Measurements from ENCODE around the gene PTCH1.

PTCH1 gene

DNA sequence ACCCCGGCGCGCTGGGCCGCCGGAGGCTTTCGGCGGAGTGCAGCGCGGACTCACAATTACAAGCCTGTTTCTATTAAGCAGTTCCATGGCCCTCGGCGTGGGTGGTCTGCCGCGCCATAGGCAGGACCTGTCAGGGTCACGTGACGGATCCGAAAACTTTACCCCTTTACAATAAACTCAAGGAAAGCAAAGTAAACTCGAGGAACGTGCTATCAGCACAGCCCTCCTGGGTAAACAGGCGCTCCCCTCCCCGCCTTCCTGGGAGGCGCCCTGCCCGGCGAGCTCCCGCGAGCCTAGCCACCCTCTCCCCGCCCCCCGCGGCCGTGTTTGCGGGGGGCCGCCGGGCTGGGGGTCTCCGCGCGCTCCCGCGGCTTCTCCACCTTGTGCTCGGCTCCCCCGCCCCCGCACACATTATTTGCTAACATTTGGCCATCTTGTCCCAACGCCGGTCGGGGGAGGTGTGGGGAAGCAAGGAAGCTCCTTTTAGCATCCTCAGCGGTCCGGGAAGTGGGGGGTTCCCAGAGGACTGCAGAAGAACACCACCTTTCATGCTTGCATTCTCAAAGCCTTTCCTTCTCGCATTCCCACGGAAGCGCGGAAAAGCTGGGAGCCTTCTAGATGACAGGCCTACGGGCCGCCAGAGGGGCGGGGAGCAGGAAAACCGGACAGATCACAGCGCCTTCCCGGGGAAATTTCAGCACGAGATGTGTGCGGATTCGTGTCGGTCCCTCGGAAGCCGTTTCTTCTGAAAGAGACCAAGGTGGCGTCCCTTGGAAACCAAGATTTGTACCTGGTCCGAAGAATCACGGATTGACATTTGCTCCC lies at the start of gene PTCH1:
Gene PTCH1 (minus strand): TSS at position 238 of the 825 bp plus-strand sequence.
- DNase-seq: peak; percentile 12

GRCh38 chr9:95565982-95566381 lies 49.2 kb upstream of the PTCH1 start:
- no peak for DNase-seq

DNA sequence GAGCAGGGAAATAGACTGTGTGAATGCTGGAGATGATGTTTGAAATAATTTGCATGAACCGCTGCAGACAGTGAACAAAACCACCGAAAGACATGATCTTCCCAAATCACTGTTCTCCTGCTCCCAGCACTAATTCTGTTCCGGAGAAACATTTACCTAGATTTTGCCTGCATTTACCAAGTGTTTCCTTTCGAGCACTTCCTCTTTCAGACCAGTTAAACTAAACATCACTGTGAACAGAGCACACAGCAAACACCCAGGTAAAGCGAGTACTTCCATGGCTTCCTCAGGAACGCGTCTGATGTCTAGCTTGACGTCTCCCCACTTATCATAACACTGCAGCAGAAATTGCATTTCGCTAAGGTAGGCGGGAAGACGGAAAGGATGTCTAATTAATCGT lies 45.1 kb upstream of the PTCH1 start:
- no peak for DNase-seq

DNA sequence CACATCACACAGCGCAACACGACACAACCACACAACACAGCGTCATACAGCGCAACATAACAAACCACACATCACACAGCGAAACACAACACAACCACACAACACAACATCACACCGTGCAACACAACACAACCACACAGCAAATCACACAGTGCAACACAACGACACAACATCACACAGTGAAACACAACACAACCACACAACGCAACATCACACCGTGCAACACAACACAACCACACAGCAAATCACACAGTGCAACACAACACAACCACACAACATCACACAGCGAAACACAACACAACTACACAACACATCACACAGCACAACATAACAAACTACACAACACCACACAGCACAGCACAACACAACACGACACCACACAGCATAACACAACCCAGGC lies 40.4 kb upstream of the PTCH1 start:
- DNase-seq: no peak

GRCh38 chr9:95556521-95556920 lies 39.8 kb upstream of the PTCH1 start:
- DNase-seq: no peak

GRCh38 chr9:95552814-95553546 lies 36.2 kb upstream of the PTCH1 start:
- DNase-seq: peak; percentile 17

- DNase-seq: no peak
Measured at GRCh38 chr9:95552255-95552654, 35.5 kb upstream of the PTCH1 start.

- DNase-seq: no peak
Measured at GRCh38 chr9:95551406-95551805, 34.6 kb upstream of the PTCH1 start.

- DNase-seq: no peak
Measured at GRCh38 chr9:95545831-95546567, 29.2 kb upstream of the PTCH1 start.

DNA sequence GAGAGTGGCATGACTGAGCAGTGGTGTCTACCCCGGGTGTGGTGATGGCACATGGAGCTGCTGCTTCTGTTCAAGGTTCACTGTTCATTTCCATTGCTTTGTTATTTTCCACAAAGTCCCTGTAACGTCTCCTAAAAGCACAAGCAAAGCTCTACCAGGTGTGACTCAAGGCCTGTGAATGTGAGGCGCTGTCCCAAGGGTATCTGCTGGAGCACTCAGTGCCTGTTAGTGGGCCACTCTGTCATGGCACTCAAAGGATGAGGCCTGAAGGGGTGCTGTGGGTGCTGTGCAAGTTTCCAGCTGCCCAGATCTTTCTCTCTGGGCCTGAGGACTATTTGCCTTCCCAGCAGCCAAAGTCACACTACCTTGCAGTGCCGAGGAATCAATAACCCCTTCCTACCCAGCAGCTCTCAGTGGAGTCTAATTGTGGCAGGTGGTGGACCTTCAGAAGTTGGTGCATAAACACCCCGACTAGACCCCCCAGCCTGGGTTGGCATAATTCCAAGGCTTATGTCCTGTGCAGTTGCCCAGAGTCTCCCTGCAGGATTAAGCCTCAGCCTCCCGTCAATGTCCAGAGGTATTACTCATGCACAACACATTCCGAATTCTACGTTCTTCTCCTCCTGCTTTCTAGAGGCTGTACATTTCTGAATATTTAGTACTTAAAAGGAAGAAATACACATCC lies 17.4 kb upstream of the PTCH1 start:
- DNase-seq: no peak

DNA sequence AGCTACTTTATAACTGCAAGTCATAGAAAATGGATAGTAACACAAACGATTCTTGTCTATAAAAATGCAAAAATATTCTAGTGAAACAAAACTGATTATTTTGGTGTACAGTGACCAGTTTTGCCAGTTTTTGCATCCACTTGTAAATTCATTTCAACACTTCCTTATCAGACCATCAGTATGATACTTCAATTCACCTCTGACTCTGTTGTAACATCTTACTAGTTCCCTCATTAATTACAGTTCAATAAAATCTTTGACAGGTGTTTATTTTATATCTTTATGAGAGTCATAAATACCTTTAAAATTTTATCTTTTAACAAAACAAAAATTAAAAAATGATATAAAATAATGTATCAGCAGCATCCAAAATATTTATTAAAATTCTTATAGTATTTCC lies 13.1 kb upstream of the PTCH1 start:
- no peak for DNase-seq

DNA sequence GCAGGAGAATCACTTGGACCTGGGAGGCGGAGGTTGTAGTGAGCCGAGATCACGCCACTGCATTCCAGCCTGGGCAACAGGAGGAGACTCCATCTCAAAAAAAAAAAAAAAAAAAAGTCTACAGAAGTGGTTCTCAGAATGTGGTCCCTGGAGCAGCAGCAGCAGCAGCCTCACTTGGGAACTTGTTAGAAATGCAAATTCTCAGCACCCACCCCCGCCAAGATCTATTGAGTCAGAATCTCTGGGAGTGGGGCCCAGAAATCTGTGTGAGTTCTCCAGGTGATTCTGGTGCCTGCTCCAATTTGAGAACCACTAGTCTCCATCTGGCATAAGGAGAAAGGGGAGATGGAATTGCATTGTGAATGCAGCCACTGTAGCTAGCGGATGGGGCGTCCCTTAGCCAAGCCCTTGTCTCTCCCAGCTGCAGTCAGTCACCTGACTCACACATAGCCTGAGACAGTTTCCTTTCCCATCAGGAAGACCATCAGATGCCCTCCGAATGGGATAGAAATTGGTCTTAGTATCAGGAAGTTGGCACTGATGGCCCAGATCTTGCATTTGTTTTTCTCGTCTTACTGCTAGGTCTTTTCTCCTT lies 12.2 kb upstream of the PTCH1 start:
- DNase-seq: no peak

GRCh38 chr9:95522871-95523370 lies 6.2 kb upstream of the PTCH1 start:
- DNase-seq: no peak

- no peak for DNase-seq
Measured at GRCh38 chr9:95521699-95522098, 4.9 kb upstream of the PTCH1 start.

DNA sequence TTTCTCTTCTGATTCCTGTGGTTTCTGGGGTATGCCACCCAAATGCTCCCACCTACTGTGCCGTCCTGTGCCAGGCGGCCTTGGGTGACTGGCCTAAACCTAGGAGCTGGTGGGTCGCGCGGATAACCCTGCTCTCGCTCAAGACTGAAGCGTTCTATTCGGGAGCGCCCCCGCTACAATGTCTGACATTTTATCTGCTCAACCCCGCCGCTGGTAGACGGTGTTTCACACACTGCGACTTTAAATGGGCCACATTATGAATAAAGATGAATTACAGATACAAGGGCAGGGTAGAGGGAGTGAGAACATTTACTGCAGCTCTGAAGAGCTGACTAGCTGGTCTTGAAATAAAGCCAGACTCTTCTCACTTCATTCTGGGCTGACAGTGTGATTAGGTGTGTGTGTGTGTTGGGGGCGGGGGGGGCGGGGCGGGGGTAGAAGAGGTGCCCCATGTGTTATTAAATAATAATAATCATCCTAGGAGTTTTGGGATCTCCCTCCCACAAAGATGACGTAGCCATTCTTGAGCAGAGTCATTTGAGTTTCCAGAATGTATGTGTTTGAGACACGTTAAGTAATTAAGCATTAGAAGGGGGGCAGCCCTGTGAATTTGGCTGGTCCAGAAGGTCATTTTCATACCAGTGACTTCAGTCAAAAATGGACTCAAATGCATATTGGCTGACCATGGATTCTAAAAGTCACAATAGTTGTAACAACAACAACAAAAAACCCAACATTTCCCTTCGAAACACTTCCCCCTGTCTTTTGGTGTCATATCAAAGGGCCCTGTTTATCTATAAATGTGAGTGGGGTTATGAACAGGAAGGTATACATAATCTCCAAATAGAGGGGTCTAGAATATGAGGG lies 1.0 kb upstream of the PTCH1 start:
- no peak for DNase-seq

GRCh38 chr9:95516221-95516733 lies 494 bp downstream of the PTCH1 start:
- no peak for DNase-seq

DNA sequence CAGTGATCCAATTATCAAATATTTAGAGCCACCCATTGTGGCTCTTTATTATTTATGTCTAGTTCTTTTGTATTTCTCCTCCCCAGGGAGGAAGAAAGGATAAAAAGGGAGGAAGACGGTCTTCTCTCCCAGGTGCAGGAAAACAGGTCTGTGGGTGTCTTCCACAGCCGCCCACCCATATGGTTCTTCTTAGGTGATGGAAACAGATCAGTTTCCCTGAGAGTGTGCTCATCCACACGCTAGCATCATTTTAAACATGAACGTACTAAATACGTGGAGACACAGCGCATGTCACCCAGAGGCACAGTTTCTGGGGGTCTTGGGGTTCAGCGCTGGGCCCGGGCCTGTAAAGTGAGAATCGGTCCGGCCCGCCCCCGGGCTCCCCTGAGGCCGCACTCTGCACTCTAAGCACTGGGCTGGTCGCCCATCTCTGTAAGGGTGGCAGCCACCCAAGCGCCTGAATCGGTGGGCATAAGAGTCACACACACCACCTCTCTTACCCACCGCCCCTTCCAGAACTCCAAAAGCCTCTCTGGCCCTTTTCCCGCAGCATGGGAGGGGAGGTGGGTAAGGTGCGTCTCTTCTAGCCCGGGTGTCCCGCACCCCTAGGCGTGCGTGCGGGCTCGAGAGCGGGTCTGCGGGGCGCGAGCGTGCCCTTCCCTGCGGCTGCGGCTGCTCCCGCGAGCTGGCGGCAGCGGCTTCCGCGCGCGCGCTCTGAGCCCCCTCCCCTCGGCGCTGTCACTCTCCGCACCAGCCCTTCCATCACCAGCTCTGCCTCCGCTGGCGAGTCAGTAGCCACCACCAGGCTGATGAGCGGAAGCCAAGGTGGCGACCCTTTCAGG lies 1.3 kb downstream of the PTCH1 start:
- DNase-seq: peak; percentile 18

DNA sequence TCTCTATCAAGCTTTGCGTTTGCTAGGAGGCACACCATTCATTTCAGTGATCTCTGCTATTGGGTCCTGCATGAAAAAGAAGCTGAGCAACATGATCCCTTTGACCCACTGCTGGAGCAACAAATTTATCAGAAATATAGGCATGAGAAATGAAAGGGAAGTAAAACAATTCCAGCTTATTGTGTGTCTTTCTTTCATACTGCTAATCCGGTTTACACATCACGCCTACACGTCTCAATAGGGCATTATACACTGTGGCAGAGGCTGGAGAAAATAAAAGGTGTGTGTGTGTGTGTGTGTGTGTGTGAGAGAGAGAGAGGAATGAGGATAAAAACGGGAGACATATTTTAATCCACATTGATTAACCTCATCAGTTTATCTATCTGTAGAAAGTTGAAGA lies 2.4 kb downstream of the PTCH1 start:
- no peak for DNase-seq

DNA sequence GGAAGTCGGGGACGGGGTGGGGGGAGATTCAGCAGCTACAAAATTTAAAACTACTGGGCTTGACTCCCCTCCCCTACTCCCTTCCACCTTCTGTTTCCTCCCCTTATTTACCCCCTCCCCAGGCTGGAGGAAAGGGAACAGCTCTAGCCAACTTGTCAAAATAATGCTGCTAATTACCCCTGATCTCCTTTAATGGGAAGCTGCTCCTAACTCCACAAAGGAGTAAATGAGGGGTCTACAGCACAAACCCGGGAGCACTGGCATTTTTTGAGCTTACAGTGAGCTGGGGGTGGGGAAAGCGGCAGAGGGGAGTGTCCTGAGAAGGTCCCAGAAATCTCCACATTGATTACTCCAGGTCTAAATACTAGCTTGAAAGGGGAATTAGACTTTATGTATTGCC lies 3.1 kb downstream of the PTCH1 start:
- DNase-seq: no peak

DNA sequence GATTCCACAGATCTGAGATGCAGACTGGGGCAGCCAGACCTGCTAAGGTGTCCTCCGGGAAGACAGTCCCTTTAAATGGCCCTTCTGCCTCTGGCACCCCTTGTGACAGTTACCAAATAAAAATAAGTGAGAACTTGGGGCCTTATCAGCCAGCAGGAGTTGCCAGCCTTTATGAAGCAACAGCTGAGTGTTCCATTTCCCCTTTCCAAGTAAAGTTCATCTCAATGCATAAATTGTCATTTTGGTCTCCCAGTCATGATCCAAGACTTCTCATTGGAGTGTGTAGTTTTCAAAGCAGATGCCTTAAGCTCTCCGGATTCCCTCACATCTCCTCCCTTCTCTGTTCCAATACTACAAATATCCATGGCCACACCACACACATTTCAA lies 4.1 kb downstream of the PTCH1 start:
- DNase-seq: no peak
